ENCODE measurements around the gene COCH.

DNA sequence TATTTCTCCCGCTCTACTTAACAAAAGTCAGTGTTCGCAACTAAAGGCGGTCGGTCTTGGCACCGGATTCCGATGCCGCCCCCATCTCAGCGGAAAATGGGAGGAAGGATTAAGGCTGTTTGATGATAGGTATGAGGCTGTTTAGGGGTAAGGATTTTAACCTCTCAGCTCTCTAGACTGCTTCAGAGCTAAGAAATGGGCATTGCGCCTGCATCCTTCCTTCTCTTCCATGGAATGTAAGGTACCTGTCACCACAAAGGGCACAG lies 1.4 kb downstream of the COCH start:
- TF ChIP-seq, protein P1, sequence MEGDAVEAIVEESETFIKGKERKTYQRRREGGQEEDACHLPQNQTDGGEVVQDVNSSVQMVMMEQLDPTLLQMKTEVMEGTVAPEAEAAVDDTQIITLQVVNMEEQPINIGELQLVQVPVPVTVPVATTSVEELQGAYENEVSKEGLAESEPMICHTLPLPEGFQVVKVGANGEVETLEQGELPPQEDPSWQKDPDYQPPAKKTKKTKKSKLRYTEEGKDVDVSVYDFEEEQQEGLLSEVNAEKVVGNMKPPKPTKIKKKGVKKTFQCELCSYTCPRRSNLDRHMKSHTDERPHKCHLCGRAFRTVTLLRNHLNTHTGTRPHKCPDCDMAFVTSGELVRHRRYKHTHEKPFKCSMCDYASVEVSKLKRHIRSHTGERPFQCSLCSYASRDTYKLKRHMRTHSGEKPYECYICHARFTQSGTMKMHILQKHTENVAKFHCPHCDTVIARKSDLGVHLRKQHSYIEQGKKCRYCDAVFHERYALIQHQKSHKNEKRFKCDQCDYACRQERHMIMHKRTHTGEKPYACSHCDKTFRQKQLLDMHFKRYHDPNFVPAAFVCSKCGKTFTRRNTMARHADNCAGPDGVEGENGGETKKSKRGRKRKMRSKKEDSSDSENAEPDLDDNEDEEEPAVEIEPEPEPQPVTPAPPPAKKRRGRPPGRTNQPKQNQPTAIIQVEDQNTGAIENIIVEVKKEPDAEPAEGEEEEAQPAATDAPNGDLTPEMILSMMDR (IDR thresholded peaks at IDR 0.05): no peak
- no peak for TF ChIP-seq POLR2A (IDR thresholded peaks at IDR 0.05)
